ENCODE data around the gene RSPH1. TPM values are rescaled to one million over a fixed set of nuclear protein-coding genes. Genes with fewer than 3 reads are reported as not detected.

The RSPH1 gene
- total RNA-seq, 1 experiment from 2014 or later, result 0.31 TPM

GRCh38 chr21:42443876-42444744 lies 51.9 kb downstream of the RSPH1 start:
- H2BK12ac ChIP-seq (ENCODE audit: insufficient read length, low read depth, low read length), result no peak overlapping the region
- no peaks in the 10 kb centered on the region for H3K4me1 ChIP-seq (ENCODE audit: insufficient read depth, low read length)
- no peak overlapping the region for H2AK5ac ChIP-seq (ENCODE audit: insufficient read length, low read length)
- H2BK120ac ChIP-seq (ENCODE audit: low read depth, low read length, poor library complexity, severe bottlenecking), result no peak overlapping the region
- H3K27ac ChIP-seq (ENCODE audit: insufficient read length, low read depth, low read length), result no peak overlapping the region
- H2AFZ ChIP-seq (ENCODE audit: low read length), result no peak overlapping the region
- H3K4ac ChIP-seq (ENCODE audit: low read depth, low read length), result no peak overlapping the region
- H3K23ac ChIP-seq (ENCODE audit: insufficient read length, low read depth, low read length), result no peak overlapping the region
- no peaks in the 10 kb centered on the region for H3K23me2 ChIP-seq (ENCODE audit: insufficient read length, low read depth, low read length, poor library complexity, severe bottlenecking)
- Mint-ChIP-seq H3K27ac (no peak overlapping the region; a peak in 2 of 7 replicates), H3K4me3 (no peak overlapping the region), H3K36me3 (ENCODE audit: insufficient read depth in 1 of 3, low read depth in 3 of 3) (no peaks in the 10 kb centered on the region), H3K4me1 (peaks cover 0 to 6% of the 10 kb centered on the region in 2 experiments; a peak in 1 of 4 replicates), H3K9me3 (peaks cover 0 to 5% of the 10 kb centered on the region in 2 experiments; a peak in 3 of 5 replicates), H3K27me3 (ENCODE audit: low read depth) (peaks cover 23% of the 10 kb centered on the region)
- TF ChIP-seq CTCF (conservative IDR thresholded peaks at IDR 0.05), result no peak; the same call in 2 of the 3 replicates
- H4K20me1 ChIP-seq (ENCODE audit: control insufficient read depth, insufficient read depth, insufficient read length), result peaks cover 3% of the 10 kb centered on the region
- H3T11ph ChIP-seq (ENCODE audit: low read length), result no peak overlapping the region
- H2BK15ac ChIP-seq (ENCODE audit: low read depth, low read length), result no peak overlapping the region
- H2BK20ac ChIP-seq (ENCODE audit: low read depth, low read length, poor library complexity, severe bottlenecking), result no peak overlapping the region
- WGBS (ENCODE audit: extremely low coverage, insufficient read length, low lambda C conversion rate), result no CpG with 5 or more reads among the region's 34 CpGs
- no peak overlapping the region for H4K91ac ChIP-seq (ENCODE audit: insufficient read length, low read depth, low read length)
- no peak overlapping the region for H3K56ac ChIP-seq (ENCODE audit: insufficient read length, low read depth, low read length)
- H4K5ac ChIP-seq (ENCODE audit: insufficient read length, low read depth, low read length), result no peak overlapping the region
- no peak for DNase-seq
- H4K8ac ChIP-seq (replicated peaks; ENCODE audit: insufficient read length, low read depth, low read length), result no peak overlapping the region
- no peaks in the 10 kb centered on the region for H3K9me3 ChIP-seq (ENCODE audit: control insufficient read depth, low read depth, low read length)
- no peak overlapping the region; the same call in 1 of the 2 replicates for H3K14ac ChIP-seq (ENCODE audit: insufficient read depth, low read length)
- no peak overlapping the region for H3K4me2 ChIP-seq (ENCODE audit: insufficient read depth, insufficient read length, low read length)
- H2BK5ac ChIP-seq (ENCODE audit: insufficient read length, low read length), result no peak overlapping the region
- H3K18ac ChIP-seq (ENCODE audit: insufficient read length, low read depth, low read length), result no peak overlapping the region
- no peaks in the 10 kb centered on the region for H3K79me2 ChIP-seq (ENCODE audit: insufficient read depth, low read length)
- no peaks in the 10 kb centered on the region for H3K27me3 ChIP-seq (ENCODE audit: insufficient read depth, low read length)
- no peaks in the 10 kb centered on the region for H3K79me1 ChIP-seq (ENCODE audit: insufficient read depth, low read depth, low read length, poor library complexity, severe bottlenecking)
- no peak overlapping the region for H3K9ac ChIP-seq (ENCODE audit: extremely low read depth, insufficient read length, low read length)

All from H9 (cell line).